ENCODE results near the gene DROSHA.

GRCh38 chr5:31476738-31477141 lies 55.2 kb downstream of the DROSHA start:
- no peak for TF ChIP-seq POLR2AphosphoS5 (IDR thresholded peaks at IDR 0.05; ENCODE audit: low read depth, low read length)
- TF ChIP-seq REST (IDR thresholded peaks at IDR 0.05; ENCODE audit: insufficient read depth in 1 of 2, low read depth in 2 of 2, low read length in 2 of 2) = no peak
